Adrenal gland (tissue), 5 donors: ENCODE data around the gene FBXO21.

ENCODE experiments used
- CTCF ChIP-seq, 6 experiments: fragments of 450-650 bp in 4 of 6; fragments of 200-600 bp in 2 of 6; sonication (generic) in 1 of 6; IDR thresholded peaks; 1 replicate in 5 of 6; 2 replicates in 1 of 6; pipeline versions ENCODE4 v1.5.1 to v1.8.0; 2016 to 2021; ENCODE audit warnings: antibody characterized with exemption in 6 of 6, mild to moderate bottlenecking in 2 of 6, moderate library complexity in 1 of 6
- POLR2A ChIP-seq, 2 donors: fragments of 450-650 bp; IDR thresholded peaks; one replicate each; pipeline ENCODE4 v1.6.1; 2017; ENCODE audit warnings: antibody characterized with exemption in 2 of 2, mild to moderate bottlenecking in 2 of 2, moderate library complexity in 1 of 2
- donor health status: DM: no; HTN: no; CAD: no.

GRCh38 chr12:117141097-117141898 lies 49.0 kb downstream of the FBXO21 start:
- no peak for TF ChIP-seq CTCF (IDR thresholded peaks at IDR 0.05)
- no peak for TF ChIP-seq POLR2A (IDR thresholded peaks at IDR 0.05)
